ENCODE data around the gene PLEKHF1.
A peak's percentile ranks its signal among the peaks of the same experiment; 100 is the strongest.

PLEKHF1 gene

DNA sequence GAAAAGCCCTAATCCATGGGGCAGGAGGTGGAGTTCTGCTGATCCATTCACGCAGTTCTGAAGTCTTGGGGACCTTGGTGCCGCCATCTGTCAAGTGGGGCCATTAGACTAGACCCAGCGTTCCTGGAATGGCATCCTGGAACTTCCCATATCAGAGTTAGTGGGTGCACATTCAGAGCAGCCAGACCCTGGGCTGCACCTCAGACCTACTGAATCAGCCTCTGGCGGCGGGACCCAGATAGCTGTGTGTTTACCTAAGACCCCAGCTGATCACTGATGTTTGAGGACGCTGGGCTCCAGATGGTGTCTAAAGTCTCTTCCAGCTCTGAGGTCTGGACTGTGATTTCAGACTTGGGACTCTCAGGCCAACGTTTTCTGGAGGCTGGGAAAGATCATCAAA lies 46.4 kb upstream of the PLEKHF1 start:
- no peak overlapping the region for H4K5ac ChIP-seq (ENCODE audit: low read length)
- no peak overlapping the region for H3K27ac ChIP-seq (ENCODE audit: low read depth, low read length)
- peaks cover 2% of the 10 kb centered on the region for H3K36me3 ChIP-seq (ENCODE audit: control insufficient read depth, insufficient read depth, low read length)
- no peak overlapping the region for H3K18ac ChIP-seq (ENCODE audit: low read length)
- no peak overlapping the region for H2BK15ac ChIP-seq (replicated peaks; ENCODE audit: low read depth)
- no peak overlapping the region for H4K8ac ChIP-seq (ENCODE audit: low read depth, low read length)
- DNase-seq, result no peak
- H3K56ac ChIP-seq (ENCODE audit: low read length), result no peak overlapping the region
- H2AK5ac ChIP-seq (ENCODE audit: low read length), result no peak overlapping the region
- H2BK5ac ChIP-seq (ENCODE audit: low read length), result no peak overlapping the region
- H3K9ac ChIP-seq (ENCODE audit: low read length), result no peak overlapping the region
- H3K4me3 ChIP-seq (ENCODE audit: low read length), result no peak overlapping the region
- H3K23ac ChIP-seq (ENCODE audit: low read length), result no peak overlapping the region
- H3K4me2 ChIP-seq (ENCODE audit: low read length), result no peak overlapping the region
- no peaks in the 10 kb centered on the region for H3K79me2 ChIP-seq (ENCODE audit: control insufficient read depth, insufficient read depth, low read length)
- no CpG with 5 or more reads among the region's 7 CpGs for WGBS (ENCODE audit: extremely low coverage, insufficient coverage, low lambda C conversion rate)
- H3K79me1 ChIP-seq (ENCODE audit: low read length), result no peaks in the 10 kb centered on the region
- H3K4me1 ChIP-seq (ENCODE audit: control insufficient read depth, low read depth, low read length), result no peaks in the 10 kb centered on the region
- no peak overlapping the region for H2BK120ac ChIP-seq (ENCODE audit: low read depth, low read length)
- no peaks in the 10 kb centered on the region for H3K27me3 ChIP-seq (ENCODE audit: insufficient read depth, low read length, poor library complexity)
- no peak overlapping the region for H3K4ac ChIP-seq (ENCODE audit: low read depth, low read length)

GRCh38 chr19:29620931-29621351 lies 44.3 kb upstream of the PLEKHF1 start:
- Histone ChIP-seq H2AK5ac (ENCODE audit: low read length) (no peak overlapping the region), H3K36me3 (ENCODE audit: control insufficient read depth, insufficient read depth, low read length) (peaks cover under 1% of the 10 kb centered on the region), H2BK120ac (ENCODE audit: low read depth, low read length) (no peak overlapping the region), H3K27me3 (ENCODE audit: insufficient read depth, low read length, poor library complexity) (no peaks in the 10 kb centered on the region), H3K27ac (ENCODE audit: low read depth, low read length) (no peak overlapping the region), H3K79me1 (ENCODE audit: low read length) (no peaks in the 10 kb centered on the region), H2BK5ac (ENCODE audit: low read length) (no peak overlapping the region), H2BK15ac (replicated peaks; ENCODE audit: low read depth) (no peak overlapping the region), H3K9ac (ENCODE audit: low read length) (no peak overlapping the region), H4K8ac (ENCODE audit: low read depth, low read length) (no peak overlapping the region), H3K4me2 (ENCODE audit: low read length) (no peak overlapping the region), H3K4me1 (ENCODE audit: control insufficient read depth, low read depth, low read length) (no peaks in the 10 kb centered on the region), H3K56ac (ENCODE audit: low read length) (no peak overlapping the region), H4K5ac (ENCODE audit: low read length) (no peak overlapping the region), H3K18ac (ENCODE audit: low read length) (no peak overlapping the region), H3K4me3 (ENCODE audit: low read length) (no peak overlapping the region), H3K23ac (ENCODE audit: low read length) (no peak overlapping the region), H3K79me2 (ENCODE audit: control insufficient read depth, insufficient read depth, low read length) (no peaks in the 10 kb centered on the region), H3K4ac (ENCODE audit: low read depth, low read length) (no peak overlapping the region)
- WGBS (ENCODE audit: extremely low coverage, insufficient coverage, low lambda C conversion rate), result no CpG with 5 or more reads among the region's 15 CpGs
- no peak for DNase-seq

DNA sequence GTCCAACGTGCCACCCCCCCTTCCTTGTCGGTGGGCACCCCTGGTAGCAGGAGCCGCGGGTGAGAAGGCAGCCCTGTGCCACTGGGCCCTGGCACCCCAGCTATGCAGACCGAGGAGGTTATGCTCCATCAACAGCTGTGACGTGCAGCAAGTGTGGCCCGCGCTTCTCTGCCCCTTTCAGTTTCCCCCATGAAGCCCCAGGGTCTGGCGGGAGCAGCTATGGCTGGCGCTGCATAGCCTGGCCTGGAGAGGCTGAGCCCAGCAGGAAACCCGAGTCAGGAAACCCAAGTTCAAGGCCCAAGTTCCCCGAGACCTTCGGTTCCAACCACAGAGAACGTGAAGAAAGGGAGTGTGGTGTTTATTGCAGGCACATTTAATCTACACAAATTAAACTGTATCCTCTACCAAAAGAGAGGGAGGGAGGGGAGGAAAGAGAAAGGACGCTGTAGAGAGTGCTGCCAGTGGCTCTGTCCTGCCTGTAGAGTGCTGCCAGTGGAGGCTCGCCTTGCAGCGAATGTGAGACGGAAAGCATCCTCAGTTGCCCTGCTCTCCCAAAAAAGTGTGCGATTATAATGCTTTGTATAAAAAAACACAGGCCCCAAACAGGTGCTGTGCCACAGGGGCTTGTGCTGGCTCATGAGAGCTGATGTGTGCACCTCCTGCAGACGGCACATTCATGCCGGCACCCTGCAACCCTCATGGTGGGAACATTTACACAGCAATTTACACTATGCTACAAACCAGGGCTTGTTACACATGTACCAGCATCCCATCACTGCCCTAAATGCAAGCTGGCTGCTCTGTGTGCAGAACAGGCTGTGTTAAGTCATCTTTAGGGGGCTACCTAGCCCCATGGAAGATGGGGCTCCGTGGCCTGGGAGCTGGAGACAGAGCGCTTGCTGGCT lies 42.8 kb upstream of the PLEKHF1 start:
- WGBS (ENCODE audit: extremely low coverage, insufficient coverage, low lambda C conversion rate), result no CpG with 5 or more reads among the region's 23 CpGs
- H3K27me3 ChIP-seq (ENCODE audit: insufficient read depth, low read length, poor library complexity), result no peaks in the 10 kb centered on the region
- H2BK15ac ChIP-seq (replicated peaks; ENCODE audit: low read depth), result no peak overlapping the region
- no peak overlapping the region for H4K5ac ChIP-seq (ENCODE audit: low read length)
- no peak overlapping the region for H3K23ac ChIP-seq (ENCODE audit: low read length)
- H4K8ac ChIP-seq (ENCODE audit: low read depth, low read length), result no peak overlapping the region
- no peak overlapping the region for H2AK5ac ChIP-seq (ENCODE audit: low read length)
- no peaks in the 10 kb centered on the region for H3K4me1 ChIP-seq (ENCODE audit: control insufficient read depth, low read depth, low read length)
- H2BK5ac ChIP-seq (ENCODE audit: low read length), result no peak overlapping the region
- H3K4me3 ChIP-seq (ENCODE audit: low read length), result no peak overlapping the region
- H2BK120ac ChIP-seq (ENCODE audit: low read depth, low read length), result no peak overlapping the region
- H3K4me2 ChIP-seq (ENCODE audit: low read length), result no peak overlapping the region
- H3K79me1 ChIP-seq (ENCODE audit: low read length), result no peaks in the 10 kb centered on the region
- peak; percentile 80 for DNase-seq
- no peak overlapping the region for H3K18ac ChIP-seq (ENCODE audit: low read length)
- no peak overlapping the region for H3K27ac ChIP-seq (ENCODE audit: low read depth, low read length)
- H3K56ac ChIP-seq (ENCODE audit: low read length), result no peak overlapping the region
- H3K79me2 ChIP-seq (ENCODE audit: control insufficient read depth, insufficient read depth, low read length), result no peaks in the 10 kb centered on the region
- no peaks in the 10 kb centered on the region for H3K36me3 ChIP-seq (ENCODE audit: control insufficient read depth, insufficient read depth, low read length)
- H3K9ac ChIP-seq (ENCODE audit: low read length), result no peak overlapping the region
- H3K4ac ChIP-seq (ENCODE audit: low read depth, low read length), result no peak overlapping the region

DNA sequence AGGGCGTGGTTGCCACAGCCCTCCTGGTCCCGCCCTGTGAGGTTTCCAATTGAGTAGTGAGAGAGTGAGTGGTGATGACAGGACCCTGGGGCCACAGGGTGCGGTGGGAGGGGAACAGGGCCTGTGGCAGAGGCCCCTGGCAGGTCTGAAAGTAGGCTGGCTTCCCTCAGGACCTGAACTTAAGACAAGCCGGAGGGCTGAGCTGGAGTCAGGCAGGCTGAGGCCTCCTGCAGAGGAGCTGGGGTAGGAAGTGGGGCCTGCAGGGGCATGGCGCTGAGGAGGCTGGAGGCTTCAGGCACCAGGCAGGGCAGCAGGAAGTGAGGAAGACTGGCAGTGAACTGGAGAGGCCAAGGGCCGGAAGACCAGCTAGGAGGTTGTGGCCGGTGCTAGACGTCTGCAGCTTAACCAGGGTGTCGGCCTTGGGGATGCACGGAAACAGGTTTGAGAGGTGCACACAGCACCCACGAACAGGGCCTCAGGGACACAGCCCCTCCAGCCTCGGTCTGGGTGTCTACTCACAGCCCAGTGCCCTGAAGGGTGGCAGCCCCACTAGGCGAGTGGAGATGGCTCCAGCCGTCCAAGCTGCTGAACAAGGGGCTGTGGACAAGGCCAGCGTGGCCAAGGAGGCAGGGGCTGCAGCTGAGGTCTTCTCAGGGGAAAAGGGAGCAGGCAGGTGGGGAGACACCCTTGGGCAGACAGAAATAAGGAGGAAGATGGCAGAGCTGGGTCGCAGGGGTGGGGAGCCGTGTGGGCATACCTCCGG lies 41.4 kb upstream of the PLEKHF1 start:
- no peak overlapping the region for H4K5ac ChIP-seq (ENCODE audit: low read length)
- no peak overlapping the region for H4K8ac ChIP-seq (ENCODE audit: low read depth, low read length)
- no peak overlapping the region for H2BK5ac ChIP-seq (ENCODE audit: low read length)
- H3K4me3 ChIP-seq (ENCODE audit: low read length), result no peak overlapping the region
- H2BK15ac ChIP-seq (replicated peaks; ENCODE audit: low read depth), result no peak overlapping the region
- no peak overlapping the region for H3K56ac ChIP-seq (ENCODE audit: low read length)
- no peak overlapping the region for H3K4ac ChIP-seq (ENCODE audit: low read depth, low read length)
- H2AK5ac ChIP-seq (ENCODE audit: low read length), result no peak overlapping the region
- H3K4me1 ChIP-seq (ENCODE audit: control insufficient read depth, low read depth, low read length), result no peaks in the 10 kb centered on the region
- H3K36me3 ChIP-seq (ENCODE audit: control insufficient read depth, insufficient read depth, low read length), result no peaks in the 10 kb centered on the region
- H2BK120ac ChIP-seq (ENCODE audit: low read depth, low read length), result no peak overlapping the region
- H3K27me3 ChIP-seq (ENCODE audit: insufficient read depth, low read length, poor library complexity), result no peaks in the 10 kb centered on the region
- no peaks in the 10 kb centered on the region for H3K79me2 ChIP-seq (ENCODE audit: control insufficient read depth, insufficient read depth, low read length)
- H3K18ac ChIP-seq (ENCODE audit: low read length), result no peak overlapping the region
- H3K4me2 ChIP-seq (ENCODE audit: low read length), result no peak overlapping the region
- no peak overlapping the region for H3K9ac ChIP-seq (ENCODE audit: low read length)
- WGBS (ENCODE audit: extremely low coverage, insufficient coverage, low lambda C conversion rate), result no CpG with 5 or more reads among the region's 18 CpGs
- H3K79me1 ChIP-seq (ENCODE audit: low read length), result no peaks in the 10 kb centered on the region
- no peak for DNase-seq
- no peak overlapping the region for H3K27ac ChIP-seq (ENCODE audit: low read depth, low read length)
- no peak overlapping the region for H3K23ac ChIP-seq (ENCODE audit: low read length)

- Histone ChIP-seq H3K27me3 (ENCODE audit: insufficient read depth, low read length, poor library complexity) (no peaks in the 10 kb centered on the region), H2BK120ac (ENCODE audit: low read depth, low read length) (no peak overlapping the region), H3K4me1 (ENCODE audit: control insufficient read depth, low read depth, low read length) (no peaks in the 10 kb centered on the region), H3K4me3 (ENCODE audit: low read length) (no peak overlapping the region), H3K9ac (ENCODE audit: low read length) (no peak overlapping the region), H3K79me1 (ENCODE audit: low read length) (no peaks in the 10 kb centered on the region), H2BK5ac (ENCODE audit: low read length) (no peak overlapping the region), H4K8ac (ENCODE audit: low read depth, low read length) (no peak overlapping the region), H3K79me2 (ENCODE audit: control insufficient read depth, insufficient read depth, low read length) (no peaks in the 10 kb centered on the region), H2BK15ac (replicated peaks; ENCODE audit: low read depth) (no peak overlapping the region), H4K5ac (ENCODE audit: low read length) (no peak overlapping the region), H3K18ac (ENCODE audit: low read length) (no peak overlapping the region), H3K4ac (ENCODE audit: low read depth, low read length) (no peak overlapping the region), H3K27ac (ENCODE audit: low read depth, low read length) (no peak overlapping the region), H2AK5ac (ENCODE audit: low read length) (no peak overlapping the region), H3K23ac (ENCODE audit: low read length) (no peak overlapping the region), H3K56ac (ENCODE audit: low read length) (no peak overlapping the region), H3K4me2 (ENCODE audit: low read length) (no peak overlapping the region), H3K36me3 (ENCODE audit: control insufficient read depth, insufficient read depth, low read length) (no peaks in the 10 kb centered on the region)
- no CpG with 5 or more reads among the region's 6 CpGs for WGBS (ENCODE audit: extremely low coverage, insufficient coverage, low lambda C conversion rate)
- DNase-seq, result no peak
Measured at GRCh38 chr19:29624489-29625185, 40.6 kb upstream of the PLEKHF1 start.

Measured in mesendoderm (in vitro differentiated cells).